ENCODE measurements around the gene FSTL3. TPM values are rescaled to one million over a fixed set of nuclear protein-coding genes. Genes with fewer than 3 reads are reported as not detected.
"Not testable (repeated sequence)": the region's sequence is repeated elsewhere in the genome, so short reads cannot be mapped to it uniquely, and the experiment has no call there.

FSTL3 gene
- total RNA-seq = 1 to 10 TPM; 6.2 to 6.5 TPM

GRCh38 chr19:676339-677105, at the start of gene FSTL3:
Gene FSTL3 (plus strand): TSS chr19:676392. CDS start chr19:676424, 32 bp downstream.
- no peaks in the 10 kb centered on the region for H3K9me3 Mint-ChIP-seq
- H3K36me3 Mint-ChIP-seq = peaks cover under 1% of the 10 kb centered on the region
- DNase-seq = no peak
- H3K4me1 Mint-ChIP-seq = peaks cover 3% of the 10 kb centered on the region
- no peak within 1 kb of the TSS for H3K4me3 Mint-ChIP-seq
- peaks cover 37% of the 10 kb centered on the region for H3K27me3 Mint-ChIP-seq
- H3K27ac Mint-ChIP-seq = no peak within 1 kb of the TSS

GRCh38 chr19:626566-626965, 49.6 kb upstream of the FSTL3 start:
- not testable (repeated sequence) for H3K4me3 Mint-ChIP-seq, H3K9me3 Mint-ChIP-seq, H3K27me3 Mint-ChIP-seq, H3K4me1 Mint-ChIP-seq, H3K27ac Mint-ChIP-seq, DNase-seq
- peaks cover 26% of the 10 kb centered on the region for H3K36me3 Mint-ChIP-seq

- Mint-ChIP-seq H3K9me3 (no peaks in the 10 kb centered on the region), H3K4me3 (no peak overlapping the region), H3K4me1 (peaks cover 17% of the 10 kb centered on the region), H3K27ac (no peak overlapping the region), H3K27me3 (no peaks in the 10 kb centered on the region), H3K36me3 (peaks cover 34% of the 10 kb centered on the region)
- no peak for DNase-seq
Measured at GRCh38 chr19:628168-628567, 48.0 kb upstream of the FSTL3 start.

DNA sequence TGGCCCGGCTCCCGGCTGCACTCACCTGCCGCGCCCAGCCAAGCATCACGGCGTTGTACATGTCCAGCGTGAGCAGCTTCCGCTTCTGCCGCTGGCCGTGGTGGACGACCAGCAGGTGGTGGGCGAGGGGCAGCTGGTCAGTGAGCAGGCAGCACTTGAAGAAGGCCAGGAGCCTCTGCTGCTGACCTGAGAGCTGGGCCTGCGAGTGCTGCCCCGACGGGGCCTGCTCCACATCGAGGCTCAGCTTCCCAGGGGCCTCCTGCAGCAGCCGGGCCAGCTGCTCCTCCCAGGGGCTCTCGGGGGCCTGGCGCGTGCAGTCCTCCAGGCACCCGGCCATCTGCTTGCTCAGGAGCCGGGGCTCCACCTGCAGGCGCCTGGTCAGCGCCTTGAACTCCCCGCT, 46.7 kb upstream of the FSTL3 start:
- H3K9me3 Mint-ChIP-seq, H3K27me3 Mint-ChIP-seq, H3K4me3 Mint-ChIP-seq, DNase-seq, H3K27ac Mint-ChIP-seq: not testable (repeated sequence)
- H3K36me3 Mint-ChIP-seq = peaks cover 34% of the 10 kb centered on the region
- H3K4me1 Mint-ChIP-seq = peaks cover 25% of the 10 kb centered on the region

GRCh38 chr19:629961-630714, 46.1 kb upstream of the FSTL3 start:
- Mint-ChIP-seq H3K36me3 (peaks cover 34% of the 10 kb centered on the region), H3K27ac (no peak overlapping the region), H3K4me1 (peaks cover 25% of the 10 kb centered on the region), H3K4me3 (no peak overlapping the region), H3K9me3 (no peaks in the 10 kb centered on the region), H3K27me3 (no peaks in the 10 kb centered on the region)
- DNase-seq = no peak

DNA sequence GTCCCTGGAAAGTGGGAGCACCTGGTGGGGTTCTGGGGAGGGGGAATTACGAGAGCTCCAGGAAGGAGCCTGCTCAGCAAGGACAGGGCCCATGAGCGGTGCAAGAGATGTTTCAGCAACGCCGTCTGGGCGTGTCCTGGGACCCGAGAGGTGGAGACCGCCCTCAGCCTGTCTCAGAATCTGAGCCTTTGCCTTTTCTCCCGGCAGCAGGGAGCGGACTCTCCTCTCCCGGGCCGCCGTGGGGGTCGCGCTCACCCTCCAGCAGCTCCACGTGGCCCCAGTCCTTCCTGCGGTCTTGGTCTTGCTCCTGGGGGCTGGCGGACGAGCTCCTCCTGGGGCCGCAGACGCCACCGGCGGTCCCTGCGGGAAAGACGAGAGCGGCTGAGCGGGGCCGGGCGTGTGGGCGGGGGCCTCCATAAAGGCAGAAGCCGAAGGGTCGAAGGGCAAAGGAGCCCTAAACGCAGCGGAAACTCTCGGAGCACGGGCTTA, 43.6 kb upstream of the FSTL3 start:
- Mint-ChIP-seq H3K27ac (peak overlapping the region; percentile 95), H3K36me3 (peaks cover 29% of the 10 kb centered on the region), H3K9me3 (no peaks in the 10 kb centered on the region), H3K4me1 (peaks cover 23% of the 10 kb centered on the region), H3K27me3 (no peaks in the 10 kb centered on the region), H3K4me3 (peak overlapping the region; percentile 97)
- peak; percentile 66 for DNase-seq

DNA sequence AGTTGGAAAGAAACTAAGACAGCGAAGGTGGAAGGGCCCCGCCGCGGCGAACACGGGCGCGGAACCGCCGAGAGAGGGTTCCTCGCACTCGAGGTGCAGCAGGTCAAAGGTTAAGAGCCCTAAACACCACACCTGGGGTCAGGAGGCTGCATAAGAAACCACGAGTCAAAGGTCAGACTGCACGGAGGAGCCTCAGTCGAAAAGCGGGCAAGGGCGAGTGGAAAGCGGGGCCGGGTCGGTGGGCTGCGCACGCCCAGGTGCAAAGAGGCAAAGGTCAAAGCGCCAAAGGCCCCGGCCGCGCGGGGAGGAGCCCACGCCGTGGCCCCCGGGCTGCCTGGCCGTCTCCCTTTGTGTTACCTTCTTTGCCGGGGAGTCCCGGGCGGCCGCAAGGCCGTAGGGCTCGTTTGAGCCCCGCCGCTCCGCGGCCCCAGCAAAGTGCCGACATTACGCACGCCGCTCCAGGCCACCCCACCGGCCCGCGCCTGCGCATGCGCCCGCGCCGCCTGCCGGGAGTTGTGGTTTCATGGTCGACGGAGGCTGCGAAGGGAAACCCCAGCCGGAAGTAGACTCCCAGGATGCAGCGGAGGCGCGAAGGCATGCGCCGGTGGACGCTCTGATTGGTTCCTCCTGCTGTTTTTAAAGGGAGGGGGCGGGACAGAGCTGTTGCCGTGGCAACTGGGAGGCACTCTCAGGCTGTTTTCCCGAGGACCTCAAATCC, 43.0 kb upstream of the FSTL3 start, which contains the start of gene POLRMT:
Gene POLRMT (minus strand): TSS at position 470 of the 718 bp plus-strand sequence. CDS start 25 bp downstream, at position 445.
- no peaks in the 10 kb centered on the region for H3K27me3 Mint-ChIP-seq
- peak; percentile 95 for DNase-seq
- H3K27ac Mint-ChIP-seq = peak within 1 kb of the TSS; percentile 95
- H3K4me3 Mint-ChIP-seq = peak within 1 kb of the TSS; percentile 97
- H3K4me1 Mint-ChIP-seq = peaks cover 24% of the 10 kb centered on the region
- H3K36me3 Mint-ChIP-seq = peaks cover 28% of the 10 kb centered on the region
- H3K9me3 Mint-ChIP-seq = no peaks in the 10 kb centered on the region

DNA sequence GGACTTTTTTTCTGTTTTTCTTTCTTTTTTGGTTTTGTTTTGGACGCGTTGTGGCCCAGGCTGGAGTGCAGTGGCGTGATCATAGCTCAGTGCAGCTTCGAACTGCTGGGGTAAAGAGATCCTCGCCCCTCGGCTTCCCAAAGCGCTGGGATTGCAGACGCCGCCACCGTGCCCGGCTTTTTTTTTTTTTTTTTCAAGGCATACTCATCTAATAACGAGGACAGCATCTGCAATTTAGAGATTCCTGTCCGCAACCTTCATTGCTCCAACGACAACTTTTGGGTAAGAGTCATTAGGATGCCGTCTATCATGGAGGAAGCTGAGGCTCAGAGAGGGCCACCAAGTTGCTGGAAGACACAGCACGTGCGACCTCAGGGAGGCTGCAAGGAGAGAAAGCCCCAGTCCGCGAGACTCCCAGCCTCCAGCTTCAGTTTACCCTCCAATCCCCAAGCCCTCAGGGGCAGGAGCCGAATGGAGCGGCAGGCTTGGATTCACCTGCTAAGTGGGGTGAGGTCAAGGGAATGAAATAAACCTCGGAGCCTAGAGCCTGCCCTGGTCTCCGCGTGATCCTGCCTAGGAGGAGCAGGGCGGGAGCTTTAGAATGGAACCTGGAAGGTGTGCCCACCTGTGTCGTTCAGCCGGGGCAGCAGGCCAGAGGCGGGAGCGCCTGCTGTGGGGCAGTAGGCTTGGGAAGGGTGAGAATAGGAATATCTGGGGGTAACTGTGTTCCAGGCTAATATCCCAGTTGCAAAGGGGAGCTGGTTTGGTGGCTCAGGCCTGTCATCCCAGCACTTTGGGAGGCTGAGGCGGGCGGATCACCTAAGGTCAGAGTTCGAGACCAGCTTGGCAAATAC, 42.2 kb upstream of the FSTL3 start:
- DNase-seq = no peak
- Mint-ChIP-seq H3K36me3 (peaks cover 23% of the 10 kb centered on the region), H3K4me1 (peaks cover 24% of the 10 kb centered on the region), H3K9me3 (no peaks in the 10 kb centered on the region), H3K4me3 (peak overlapping the region; percentile 97), H3K27me3 (no peaks in the 10 kb centered on the region), H3K27ac (peak overlapping the region; percentile 95)

- no peak overlapping the region for H3K27ac Mint-ChIP-seq
- no peak overlapping the region for H3K4me3 Mint-ChIP-seq
- no peaks in the 10 kb centered on the region for H3K9me3 Mint-ChIP-seq
- peaks cover 29% of the 10 kb centered on the region for H3K4me1 Mint-ChIP-seq
- H3K27me3 Mint-ChIP-seq = peaks cover 4% of the 10 kb centered on the region
- no peak for DNase-seq
- H3K36me3 Mint-ChIP-seq = peaks cover 18% of the 10 kb centered on the region
Measured at GRCh38 chr19:634975-635652, 41.1 kb upstream of the FSTL3 start.

GRCh38 chr19:638906-639252, 37.3 kb upstream of the FSTL3 start:
- H3K4me3 Mint-ChIP-seq = peak overlapping the region; percentile 73
- no peak for DNase-seq
- no peaks in the 10 kb centered on the region for H3K9me3 Mint-ChIP-seq
- no peak overlapping the region for H3K27ac Mint-ChIP-seq
- peaks cover 11% of the 10 kb centered on the region for H3K4me1 Mint-ChIP-seq
- peaks cover 4% of the 10 kb centered on the region for H3K27me3 Mint-ChIP-seq
- H3K36me3 Mint-ChIP-seq = no peaks in the 10 kb centered on the region

GRCh38 chr19:639253-640160, 36.7 kb upstream of the FSTL3 start, which contains the start of gene FGF22:
Gene FGF22 (plus strand): TSS chr19:639879. CDS start chr19:639926, 47 bp downstream.
- Mint-ChIP-seq H3K9me3 (no peaks in the 10 kb centered on the region), H3K36me3 (no peaks in the 10 kb centered on the region), H3K27ac (peak within 1 kb of the TSS; percentile 22), H3K27me3 (peaks cover 4% of the 10 kb centered on the region), H3K4me1 (peaks cover 7% of the 10 kb centered on the region), H3K4me3 (peak within 1 kb of the TSS; percentile 73)
- peak; percentile 92 for DNase-seq

DNA sequence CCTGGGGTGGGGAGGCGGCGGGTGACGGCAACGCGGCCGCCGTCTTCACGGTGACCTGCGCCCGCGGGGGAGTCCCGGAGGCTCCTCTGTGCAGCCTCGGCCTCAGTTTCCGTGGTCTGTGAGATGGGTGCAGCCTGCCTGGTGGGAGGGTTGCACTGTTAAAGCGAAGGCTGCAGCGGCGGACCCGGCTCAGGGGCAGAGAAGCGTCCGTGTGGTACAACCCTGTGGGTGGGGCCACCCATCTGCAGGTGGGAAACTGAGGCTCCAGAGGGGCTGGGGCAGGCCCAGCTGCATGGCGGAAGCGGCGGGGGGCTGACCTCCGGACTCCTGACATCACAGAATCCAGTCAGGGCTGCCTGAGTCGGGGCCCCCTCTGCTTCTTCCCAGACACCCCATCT, 36.0 kb upstream of the FSTL3 start:
- Mint-ChIP-seq H3K4me1 (peaks cover 7% of the 10 kb centered on the region), H3K36me3 (peaks cover 2% of the 10 kb centered on the region), H3K27me3 (peaks cover 4% of the 10 kb centered on the region), H3K4me3 (no peak overlapping the region), H3K27ac (no peak overlapping the region), H3K9me3 (no peaks in the 10 kb centered on the region)
- no peak for DNase-seq

DNA sequence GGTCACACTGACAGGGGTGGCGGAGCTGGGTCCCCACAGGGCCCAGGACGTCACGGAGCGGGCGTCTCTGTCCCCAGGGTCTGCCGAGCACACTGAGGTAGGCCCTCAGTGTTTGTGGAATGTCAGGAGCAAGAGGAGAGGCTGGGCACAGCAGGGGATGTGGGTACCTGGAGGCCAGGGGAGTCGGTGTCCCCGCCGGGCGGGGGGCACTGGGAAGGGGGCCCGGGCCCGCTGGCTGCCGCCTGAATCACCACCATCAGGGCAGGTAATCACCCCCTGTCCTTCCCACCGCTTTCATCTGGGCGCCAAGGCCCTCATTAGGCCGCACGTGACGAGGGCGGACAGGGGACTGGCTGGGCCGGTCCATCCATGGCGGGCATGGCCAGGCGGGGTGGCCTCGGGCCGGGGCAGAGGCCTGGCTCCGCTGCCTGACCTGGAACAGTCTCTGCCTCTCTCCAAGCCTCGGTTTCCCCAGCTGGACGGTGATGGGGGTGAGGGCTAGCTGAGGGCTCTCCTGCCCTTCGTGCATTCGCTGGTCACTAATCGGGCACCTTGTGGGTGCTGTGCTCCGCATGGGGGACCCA, 35.5 kb upstream of the FSTL3 start:
- Mint-ChIP-seq H3K27ac (no peak overlapping the region), H3K9me3 (no peaks in the 10 kb centered on the region), H3K4me1 (peaks cover 7% of the 10 kb centered on the region), H3K36me3 (peaks cover 2% of the 10 kb centered on the region), H3K27me3 (peaks cover 4% of the 10 kb centered on the region), H3K4me3 (no peak overlapping the region)
- DNase-seq = no peak
